Choroid plexus epithelial cell (primary cell): ENCODE data around the gene ITGB3.

Source experiments
- DNase-seq: peaks from one replicate; pipeline ENCODE4 v3.0.0-alpha.2; 2010; ENCODE audit warnings: low read depth
- H3K4me3 ChIP-seq: 2 replicates; pipeline ENCODE4 v1.5.1; 2011; ENCODE audit warnings: low read depth, mild to moderate bottlenecking, control low read depth, low read length, moderate library complexity
- TF ChIP-seq, protein P1 (sequence below): conservative IDR thresholded peaks from 2 replicates; pipeline ENCODE4 v1.5.1; 2011; ENCODE audit warnings: low read depth, mild to moderate bottlenecking, control low read depth, inconsistent platforms, low read length, moderate library complexity

Gene ITGB3

DNA sequence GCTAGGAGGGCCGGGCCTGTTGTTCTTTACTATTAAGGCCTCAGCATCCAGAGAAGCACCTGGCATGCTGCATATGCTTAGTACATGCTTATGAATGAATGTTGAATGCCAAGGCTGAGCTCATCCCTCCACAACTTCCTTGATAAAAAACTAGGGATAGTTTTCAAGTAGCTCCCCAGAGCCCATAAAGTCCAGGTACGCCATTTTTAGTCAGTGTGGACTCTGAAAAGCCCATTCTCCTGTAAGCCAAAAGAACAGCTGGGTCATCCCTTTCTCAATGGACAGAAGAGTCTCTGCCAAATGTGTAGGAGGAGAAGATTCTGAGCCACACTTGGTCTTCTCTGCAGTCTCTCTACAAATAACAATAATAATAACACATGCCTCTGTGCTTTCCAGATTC lies 8.9 kb upstream of the ITGB3 start:
- DNase-seq: no peak
- no peak overlapping the region for H3K4me3 ChIP-seq
- TF ChIP-seq, protein P1, sequence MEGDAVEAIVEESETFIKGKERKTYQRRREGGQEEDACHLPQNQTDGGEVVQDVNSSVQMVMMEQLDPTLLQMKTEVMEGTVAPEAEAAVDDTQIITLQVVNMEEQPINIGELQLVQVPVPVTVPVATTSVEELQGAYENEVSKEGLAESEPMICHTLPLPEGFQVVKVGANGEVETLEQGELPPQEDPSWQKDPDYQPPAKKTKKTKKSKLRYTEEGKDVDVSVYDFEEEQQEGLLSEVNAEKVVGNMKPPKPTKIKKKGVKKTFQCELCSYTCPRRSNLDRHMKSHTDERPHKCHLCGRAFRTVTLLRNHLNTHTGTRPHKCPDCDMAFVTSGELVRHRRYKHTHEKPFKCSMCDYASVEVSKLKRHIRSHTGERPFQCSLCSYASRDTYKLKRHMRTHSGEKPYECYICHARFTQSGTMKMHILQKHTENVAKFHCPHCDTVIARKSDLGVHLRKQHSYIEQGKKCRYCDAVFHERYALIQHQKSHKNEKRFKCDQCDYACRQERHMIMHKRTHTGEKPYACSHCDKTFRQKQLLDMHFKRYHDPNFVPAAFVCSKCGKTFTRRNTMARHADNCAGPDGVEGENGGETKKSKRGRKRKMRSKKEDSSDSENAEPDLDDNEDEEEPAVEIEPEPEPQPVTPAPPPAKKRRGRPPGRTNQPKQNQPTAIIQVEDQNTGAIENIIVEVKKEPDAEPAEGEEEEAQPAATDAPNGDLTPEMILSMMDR: no peak

DNA sequence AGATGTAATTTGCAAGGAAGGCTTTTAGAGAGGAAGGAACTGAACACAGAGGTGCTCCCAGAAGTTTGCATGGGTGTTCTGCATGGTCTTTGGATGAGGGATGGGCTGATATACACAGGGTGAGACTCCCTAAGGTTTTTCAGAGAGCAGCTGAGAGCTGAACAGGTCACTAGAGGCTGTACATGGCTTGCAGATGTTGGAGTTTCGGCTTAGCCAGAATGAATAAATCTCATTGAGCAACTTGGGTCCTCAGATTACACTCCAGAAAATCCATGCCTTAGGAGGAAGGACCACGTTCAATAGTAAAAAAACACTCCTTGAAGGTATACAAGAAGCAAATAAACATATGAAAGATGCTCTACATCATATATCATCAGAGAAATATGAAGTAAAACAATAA lies 7.5 kb upstream of the ITGB3 start:
- TF ChIP-seq, protein P1: no peak
- no peak for DNase-seq
- no peak overlapping the region for H3K4me3 ChIP-seq

DNA sequence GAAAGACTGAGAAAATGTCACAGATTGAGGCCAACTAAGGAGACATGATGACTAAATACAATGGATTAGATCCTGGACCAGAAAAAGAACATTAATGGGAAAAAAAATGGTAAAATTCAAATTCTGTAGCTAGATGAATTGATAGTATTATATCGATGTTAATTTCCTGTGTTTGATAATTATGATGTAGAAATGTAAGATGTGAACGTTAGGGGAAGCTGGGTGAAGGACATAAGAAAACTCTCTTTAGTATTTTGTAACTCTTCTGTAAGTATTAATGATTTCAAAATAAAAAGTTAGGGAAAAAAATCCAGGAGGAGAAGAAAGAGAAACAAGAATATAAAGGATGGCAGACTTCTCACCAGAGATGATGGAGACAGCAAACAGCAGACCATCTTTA lies 2.8 kb upstream of the ITGB3 start:
- TF ChIP-seq, protein P1: no peak
- no peak overlapping the region for H3K4me3 ChIP-seq
- no peak for DNase-seq

DNA sequence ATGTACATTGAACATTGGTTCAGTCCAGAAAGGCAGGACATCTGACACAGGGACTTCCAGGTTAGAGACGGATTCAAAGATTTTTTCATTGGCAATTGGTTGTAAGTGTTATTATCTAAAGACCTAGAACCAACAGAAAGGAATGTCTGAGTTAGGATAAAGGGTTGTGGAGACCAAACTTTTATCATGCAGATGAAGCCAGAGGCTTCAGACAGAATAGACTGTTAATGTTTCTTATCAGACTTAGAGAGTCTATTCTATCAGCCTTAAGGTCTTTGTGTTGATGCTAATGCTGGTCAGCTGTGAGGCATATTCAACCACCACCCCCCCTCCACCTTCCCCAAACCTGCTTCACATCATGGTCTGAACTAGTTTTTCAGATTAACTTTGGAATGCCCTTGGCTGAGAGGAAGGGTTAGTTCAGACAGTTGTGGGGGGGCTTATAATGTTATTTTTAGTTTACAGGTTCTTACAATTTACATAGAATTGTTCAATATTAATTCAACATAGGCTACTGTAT lies 2.1 kb upstream of the ITGB3 start:
- H3K4me3 ChIP-seq: no peak overlapping the region
- TF ChIP-seq, protein P1: no peak
- no peak for DNase-seq

GRCh38 chr17:47252209-47252608 lies 1.4 kb upstream of the ITGB3 start:
- no peak for DNase-seq
- H3K4me3 ChIP-seq: no peak overlapping the region
- TF ChIP-seq, protein P1: no peak

DNA sequence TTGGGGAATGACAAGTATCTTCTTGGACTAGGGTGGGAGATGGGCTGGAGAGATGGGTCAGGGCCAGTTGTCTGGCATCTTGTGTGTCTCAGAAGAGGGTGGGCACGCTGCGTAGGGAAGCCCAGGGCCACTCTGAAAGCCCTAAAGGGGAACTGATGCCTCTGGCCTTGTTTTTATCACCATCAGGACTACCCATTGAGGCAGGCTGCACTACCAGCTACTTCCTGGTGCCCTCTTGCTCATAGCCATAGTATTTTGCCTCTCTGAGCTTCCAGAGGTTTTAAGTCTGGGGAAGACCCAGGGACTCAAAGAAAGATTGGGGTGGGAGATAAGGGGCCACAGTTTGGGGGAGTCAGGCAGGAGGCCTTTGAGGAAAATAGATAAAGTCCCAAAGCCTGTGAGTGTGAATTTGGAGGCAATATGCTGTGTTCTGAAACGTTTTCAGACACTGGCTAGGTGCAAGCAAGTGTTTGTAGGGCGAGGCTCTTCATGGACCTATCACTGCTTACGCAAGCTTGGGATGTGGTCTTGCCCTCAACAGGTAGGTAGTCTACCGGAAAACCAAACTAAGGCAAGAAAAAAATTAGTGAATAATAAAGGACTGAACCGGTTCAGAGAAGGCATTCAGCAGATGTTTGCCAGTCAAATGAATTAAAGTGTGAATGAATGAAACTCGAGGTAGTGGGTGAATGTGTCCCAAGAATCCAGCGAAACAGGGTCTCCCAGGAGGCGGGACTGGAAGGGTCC lies 688 bp upstream of the ITGB3 start:
- peak overlapping the region; percentile 73 for H3K4me3 ChIP-seq
- no peak for DNase-seq
- TF ChIP-seq, protein P1: no peak

DNA sequence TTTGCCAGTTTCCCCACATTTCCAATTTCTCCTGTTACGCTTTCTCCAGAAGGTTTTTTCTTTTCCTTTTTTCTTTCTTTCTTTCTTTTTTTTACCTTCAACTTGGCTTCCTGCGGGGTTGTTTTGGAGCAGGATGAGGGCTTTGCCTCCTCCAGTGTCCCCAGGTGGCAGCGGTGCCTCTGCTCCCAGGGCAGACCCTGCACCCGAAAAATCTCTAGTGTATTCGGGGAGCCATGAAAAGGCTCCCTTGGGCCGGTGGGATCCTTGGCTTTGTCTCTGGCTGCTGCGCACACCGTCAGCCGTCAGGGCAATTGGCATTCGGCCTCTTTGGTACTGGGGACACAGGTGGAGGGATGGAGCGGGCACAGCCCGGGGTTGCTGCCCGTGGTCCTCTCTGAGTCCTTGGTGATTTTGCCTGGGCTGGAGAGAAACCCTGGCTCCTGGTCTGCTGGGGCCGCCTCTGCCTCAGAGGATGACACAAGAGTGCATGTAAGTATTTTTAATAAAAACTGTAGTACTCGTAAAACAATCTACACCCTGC lies 846 bp downstream of the ITGB3 start:
- H3K4me3 ChIP-seq: peak overlapping the region; percentile 73
- DNase-seq: no peak
- TF ChIP-seq, protein P1: no peak
